HEK293 (cell line): Measurements from ENCODE around the gene AMZ2.

Experiments used
- CTCF ChIA-PET: fragments of 350-600 bp; formaldehyde crosslinking; extraction: SDS; loops from one replicate; lab custom pipeline; 2021; ENCODE audit warnings: antibody characterized with exemption; lab: Yijun Ruan, JAX
- POLR2A ChIA-PET: fragments of 300-600 bp; formaldehyde crosslinking; extraction: SDS; loops from one replicate; lab custom pipeline; 2020; ENCODE audit warnings: antibody characterized with exemption, inconsistent platforms; lab: Yijun Ruan, JAX
- H3K27ac ChIP-seq: fragments of 200-500 bp; sonication (Bioruptor generic); 2 replicates; pipeline ENCODE4 v1.5.1; 2014; ENCODE audit warnings: low read depth, low read length, control low read depth, inconsistent platforms; ENCODE audit errors: extremely low read depth
- H3K36me3 ChIP-seq, 2 experiments: fragments of 200-500 bp in 1 of 2; sonication (Bioruptor generic) in 1 of 2; 1 replicate in 1 of 2; 2 replicates in 1 of 2; pipeline ENCODE4 v1.5.1; 2014 to 2017; ENCODE audit warnings: inconsistent platforms in 2 of 2, low read length in 2 of 2; ENCODE audit not compliant: control insufficient read depth in 2 of 2, insufficient read depth in 1 of 2
- H3K4me1 ChIP-seq: fragments of 200-500 bp; sonication (Bioruptor generic); 2 replicates; pipeline ENCODE4 v1.5.1; 2014; ENCODE audit warnings: mild to moderate bottlenecking, low read length, inconsistent platforms; ENCODE audit not compliant: control insufficient read depth, insufficient read depth
- H3K4me3 ChIP-seq: 2 replicates; pipeline ENCODE4 v1.5.1; 2011; ENCODE audit warnings: low read depth, mild to moderate bottlenecking, control low read depth, low read length, moderate library complexity
- H3K9me3 ChIP-seq: fragments of 200-500 bp; sonication (Bioruptor generic); 2 replicates; pipeline ENCODE4 v1.5.1; 2014; ENCODE audit warnings: low read depth, low read length, inconsistent platforms; ENCODE audit not compliant: control insufficient read depth, insufficient read depth
- HOXC10 ChIP-seq: sonication (generic); formaldehyde crosslinking; IDR thresholded peaks from 2 replicates; pipeline ENCODE4 v1.8.1; 2023; ENCODE audit warnings: mild to moderate bottlenecking, missing genetic modification reagents
- KLF9 ChIP-seq: fragments of 450-650 bp; formaldehyde crosslinking; IDR thresholded peaks from 2 replicates; pipeline ENCODE4 v1.5.1; 2016; ENCODE audit warnings: missing biosample characterization, missing genetic modification characterization, low read depth
- MYNN ChIP-seq: fragments of 450-650 bp; formaldehyde crosslinking; IDR thresholded peaks from 2 replicates; pipeline ENCODE4 v1.5.1; 2016; ENCODE audit warnings: missing biosample characterization, missing genetic modification characterization, borderline replicate concordance
- REPIN1 ChIP-seq: fragments of 450-650 bp; formaldehyde crosslinking; IDR thresholded peaks from 2 replicates; pipeline ENCODE4 v1.5.1; 2017; ENCODE audit warnings: missing biosample characterization, missing genetic modification characterization, low read depth
- WT1 ChIP-seq: fragments of 450-650 bp; formaldehyde crosslinking; IDR thresholded peaks from 2 replicates; pipeline ENCODE4 v1.5.1; 2016; ENCODE audit warnings: missing biosample characterization, missing genetic modification characterization
- YY1 ChIP-seq: fragments of 450-650 bp; formaldehyde crosslinking; IDR thresholded peaks from 2 replicates; pipeline ENCODE4 v1.5.1; 2018; ENCODE audit warnings: missing biosample characterization, missing genetic modification characterization
- ZBTB21 ChIP-seq: fragments of 450-650 bp; formaldehyde crosslinking; IDR thresholded peaks from 2 replicates; pipeline ENCODE4 v1.5.1; 2017; ENCODE audit warnings: missing biosample characterization, missing genetic modification characterization
- ZNF155 ChIP-seq: fragments of 450-650 bp; formaldehyde crosslinking; IDR thresholded peaks from 2 replicates; pipeline ENCODE4 v1.5.1; 2016; ENCODE audit warnings: missing biosample characterization, missing genetic modification characterization
- ZNF280C ChIP-seq: fragments of 450-650 bp; formaldehyde crosslinking; IDR thresholded peaks from 2 replicates; pipeline ENCODE4 v1.5.1; 2016; ENCODE audit warnings: missing biosample characterization, missing genetic modification characterization
- ZNF391 ChIP-seq: fragments of 450-650 bp; formaldehyde crosslinking; IDR thresholded peaks from 2 replicates; pipeline ENCODE4 v1.5.1; 2016; ENCODE audit warnings: low read depth, missing biosample characterization, missing genetic modification characterization, borderline replicate concordance
- ZNF449 ChIP-seq: fragments of 450-650 bp; formaldehyde crosslinking; IDR thresholded peaks from 2 replicates; pipeline ENCODE4 v1.5.1; 2017; ENCODE audit warnings: missing biosample characterization, mild to moderate bottlenecking, missing genetic modification characterization, moderate library complexity
- ZNF518A ChIP-seq: fragments of 450-650 bp; formaldehyde crosslinking; conservative IDR thresholded peaks from 2 replicates; pipeline ENCODE4 v1.5.1; 2016; ENCODE audit warnings: low read depth, missing biosample characterization, missing genetic modification characterization
- ZNF555 ChIP-seq: fragments of 450-650 bp; formaldehyde crosslinking; conservative IDR thresholded peaks from 2 replicates; pipeline ENCODE4 v1.5.1; 2017; ENCODE audit warnings: missing biosample characterization, mild to moderate bottlenecking, missing genetic modification characterization, inconsistent platforms
- ZNF580 ChIP-seq: fragments of 450-650 bp; formaldehyde crosslinking; IDR thresholded peaks from 2 replicates; pipeline ENCODE4 v1.5.1; 2016; ENCODE audit warnings: missing biosample characterization, missing genetic modification characterization
- ZNF654 ChIP-seq: fragments of 450-650 bp; formaldehyde crosslinking; IDR thresholded peaks from 2 replicates; pipeline ENCODE4 v1.5.1; 2016; ENCODE audit warnings: low read depth, missing biosample characterization, missing genetic modification characterization
- ZNF707 ChIP-seq: fragments of 450-650 bp; formaldehyde crosslinking; IDR thresholded peaks from 2 replicates; pipeline ENCODE4 v1.5.1; 2016; ENCODE audit warnings: missing biosample characterization, missing genetic modification characterization
- ZNF768 ChIP-seq: fragments of 450-650 bp; formaldehyde crosslinking; IDR thresholded peaks from 2 replicates; pipeline ENCODE4 v1.5.1; 2018; ENCODE audit warnings: missing biosample characterization, mild to moderate bottlenecking, missing genetic modification characterization
- ZNF776 ChIP-seq: fragments of 450-650 bp; formaldehyde crosslinking; IDR thresholded peaks from 2 replicates; pipeline ENCODE4 v1.5.0; 2017; ENCODE audit warnings: missing biosample characterization, missing genetic modification characterization, borderline replicate concordance
- ZSCAN18 ChIP-seq: fragments of 450-650 bp; formaldehyde crosslinking; IDR thresholded peaks from 2 replicates; pipeline ENCODE4 v1.5.1; 2016; ENCODE audit warnings: missing biosample characterization, missing genetic modification characterization

Gene AMZ2

GRCh38 chr17:68302066-68302564 lies 54.3 kb downstream of the AMZ2 start:
- H3K9me3 ChIP-seq = no peaks in the 10 kb centered on the region
- CTCF ChIA-PET = interaction anchor here (0.6 to 1.4 kb wide), 4 partner anchors 60 to 134 kb away, joined by 3 to 5 read pairs (median 4); no protein-coding TSS in a partner anchor
- H3K27ac ChIP-seq = no peak overlapping the region
- H3K36me3 ChIP-seq = no peaks in the 10 kb centered on the region
- H3K4me3 ChIP-seq = no peak overlapping the region
- no peaks in the 10 kb centered on the region for H3K4me1 ChIP-seq
- TF ChIP-seq ZNF654 (tag by site-specific recombination) = no peak
- TF ChIP-seq YY1 = no peak
- no peak for TF ChIP-seq ZSCAN18 (tag by site-specific recombination)
- no peak for TF ChIP-seq ZNF391 (tag by site-specific recombination)
- TF ChIP-seq ZNF280C (tag by site-specific recombination) = no peak
- TF ChIP-seq ZNF555 (tag by site-specific recombination) = no peak
- TF ChIP-seq ZNF776 (tag by site-specific recombination) = no peak
- no peak for TF ChIP-seq ZNF449
- TF ChIP-seq HOXC10 (CRISPR knock-in tag) = no peak
- no peak for TF ChIP-seq KLF9 (tag by site-specific recombination)
- no peak for TF ChIP-seq MYNN
- no peak for TF ChIP-seq WT1
- no peak for TF ChIP-seq ZNF155
- no peak for TF ChIP-seq ZNF707
- TF ChIP-seq ZBTB21 (tag by site-specific recombination) = no peak
- no peak for TF ChIP-seq REPIN1 (tag by site-specific recombination)
- TF ChIP-seq ZNF580 (tag by site-specific recombination) = no peak
- no peak for TF ChIP-seq ZNF518A (tag by site-specific recombination)
- no peak for TF ChIP-seq ZNF768 (tag by site-specific recombination)
- POLR2A ChIA-PET = interaction anchor here (1.4 kb wide), 1 partner anchor 11 kb away, joined by 5 read pairs; the partner anchor contains the start of gene SLC16A6
